HepG2 (cell line): ENCODE measurements around the gene BUD23. TPM values are rescaled to one million over a fixed set of nuclear protein-coding genes. Genes with fewer than 3 reads are reported as not detected.
A peak's percentile ranks its signal among the peaks of the same experiment; 100 is the strongest.

Experiments used
- ADNP ChIP-seq: sonication (generic); formaldehyde crosslinking; IDR thresholded peaks from 2 replicates; pipeline ENCODE4 v1.4.0; 2020; ENCODE audit warnings: missing genetic modification reagents
- AGO2 ChIP-seq: fragments of 200-400 bp; formaldehyde crosslinking; optimal IDR thresholded peaks from 2 replicates; pipeline ENCODE3; 2017; ENCODE audit warnings: mild to moderate bottlenecking, low read depth, low read length, moderate library complexity
- CBX5 ChIP-seq: sonication (generic); formaldehyde crosslinking; IDR thresholded peaks from 2 replicates; pipeline ENCODE4 v1.4.0; 2020; ENCODE audit warnings: missing genetic modification reagents, borderline replicate concordance
- EED ChIP-seq: sonication (generic); formaldehyde crosslinking; IDR thresholded peaks from 2 replicates; pipeline ENCODE4 v1.5.0; 2020; ENCODE audit warnings: mild to moderate bottlenecking, missing genetic modification reagents
- FOXA1 ChIP-seq, 2 experiments: fragments of 450-650 bp in 1 of 2; sonication (generic) in 1 of 2; formaldehyde crosslinking in 1 of 2; IDR thresholded peaks; 2 replicates each; pipeline versions ENCODE4 v1.4.0 to v1.6.1; 2016 to 2020; ENCODE audit warnings: missing genetic modification reagents in 1 of 2
- GFI1 ChIP-seq: sonication (generic); formaldehyde crosslinking; IDR thresholded peaks from 2 replicates; pipeline ENCODE4 v1.5.0; 2020; ENCODE audit warnings: missing genetic modification reagents, mild to moderate bottlenecking, borderline replicate concordance
- HCFC1 ChIP-seq: fragments of 150-350 bp; IDR thresholded peaks from 2 replicates; pipeline ENCODE4 v1.6.1; 2014; ENCODE audit warnings: low read depth, low read length
- MTA1 ChIP-seq: sonication (generic); formaldehyde crosslinking; IDR thresholded peaks from 2 replicates; pipeline ENCODE4 v1.4.0; 2020; ENCODE audit warnings: missing genetic modification reagents, mild to moderate bottlenecking, borderline replicate concordance
- NFYC ChIP-seq: IDR thresholded peaks from 2 replicates; pipeline ENCODE4 v1.6.1; 2016; ENCODE audit warnings: missing genetic modification reagents, missing compliant biosample characterization
- PAWR ChIP-seq: sonication (generic); formaldehyde crosslinking; IDR thresholded peaks from 2 replicates; pipeline ENCODE4 v1.4.0; 2020; ENCODE audit warnings: missing genetic modification reagents, mild to moderate bottlenecking, borderline replicate concordance
- SMAD9 ChIP-seq: sonication (generic); formaldehyde crosslinking; IDR thresholded peaks from 2 replicates; pipeline ENCODE4 v1.5.1; 2020; ENCODE audit warnings: mild to moderate bottlenecking, missing genetic modification reagents
- SP5 ChIP-seq: IDR thresholded peaks from 2 replicates; pipeline ENCODE4 v1.6.1; 2016; ENCODE audit warnings: low read depth, borderline replicate concordance
- TAF15 ChIP-seq: fragments of 200-400 bp; formaldehyde crosslinking; IDR thresholded peaks from one replicate; pipeline ENCODE4 v1.6.1; 2018; ENCODE audit warnings: mild to moderate bottlenecking, low read depth, low read length; ENCODE audit not compliant: poor library complexity, severe bottlenecking
- ZBTB8A ChIP-seq: sonication (generic); formaldehyde crosslinking; IDR thresholded peaks from 2 replicates; pipeline ENCODE4 v1.4.0; 2020; ENCODE audit warnings: mild to moderate bottlenecking, low read depth, missing genetic modification reagents, borderline replicate concordance
- ZNF143 ChIP-seq: sonication (generic); formaldehyde crosslinking; IDR thresholded peaks from 2 replicates; pipeline ENCODE4 v1.4.0; 2020; ENCODE audit warnings: missing genetic modification reagents
- ZNF546 ChIP-seq: sonication (generic); formaldehyde crosslinking; conservative IDR thresholded peaks from 2 replicates; pipeline ENCODE4 v1.8.1; 2023; ENCODE audit warnings: mild to moderate bottlenecking, missing genetic modification reagents
- ZNF547 ChIP-seq: sonication (generic); formaldehyde crosslinking; IDR thresholded peaks from 2 replicates; pipeline ENCODE4 v1.5.1; 2020; ENCODE audit warnings: mild to moderate bottlenecking, missing genetic modification reagents
- ZNF550 ChIP-seq: sonication (generic); formaldehyde crosslinking; IDR thresholded peaks from 2 replicates; pipeline ENCODE4 v1.4.0; 2020; ENCODE audit warnings: mild to moderate bottlenecking, missing genetic modification reagents, borderline replicate concordance
- ZNF569 ChIP-seq: sonication (generic); formaldehyde crosslinking; IDR thresholded peaks from 2 replicates; pipeline ENCODE4 v1.5.0; 2020; ENCODE audit warnings: mild to moderate bottlenecking, missing genetic modification reagents, moderate library complexity, borderline replicate concordance
- ZNF709 ChIP-seq: sonication (generic); formaldehyde crosslinking; IDR thresholded peaks from 2 replicates; pipeline ENCODE4 v1.5.0; 2020; ENCODE audit warnings: mild to moderate bottlenecking, missing genetic modification reagents
- ZNF766 ChIP-seq: sonication (generic); formaldehyde crosslinking; IDR thresholded peaks from 2 replicates; pipeline ENCODE4 v1.5.0; 2020; ENCODE audit warnings: missing genetic modification reagents, borderline replicate concordance
- ZSCAN9 ChIP-seq: IDR thresholded peaks from 2 replicates; pipeline ENCODE4 v1.6.1; 2016; ENCODE audit warnings: borderline replicate concordance
- polyA plus RNA-seq, 8 experiments: library from polyadenylated mRNA; depleted of rRNA in 3 of 8; stranded (reverse) in 7 of 8; unstranded in 1 of 8; fragments of >200 nt; fragmentation: Illumina TruSeq in 4 of 8; extraction: Trizol in 4 of 8; gene quantifications; 2 replicates each; pipeline versions ENCODE4 v1.2.1 to v1.2.3, GENCODE V29; 2011 to 2016; ENCODE audit warnings: low read depth in 4 of 8, missing spikeins in 1 of 8, mixed read lengths in 1 of 8; ENCODE audit not compliant: insufficient read depth in 1 of 8
- total RNA-seq, 5 experiments: library from RNA; depleted of rRNA; stranded (reverse); fragments of >200 nt; fragmentation: Illumina TruSeq; extraction: Trizol; gene quantifications; 2 replicates each; pipeline ENCODE4 v1.2.3, GENCODE V29; 2016; ENCODE audit warnings: low read depth in 1 of 5
- TF ChIP-seq, protein P1 (sequence below): sonication (generic); formaldehyde crosslinking; IDR thresholded peaks from 2 replicates; pipeline ENCODE4 v1.5.0; 2020; ENCODE audit warnings: mild to moderate bottlenecking, low read depth, missing genetic modification reagents, borderline replicate concordance
- TF ChIP-seq, protein P2 (sequence below): sonication (generic); formaldehyde crosslinking; IDR thresholded peaks from 2 replicates; pipeline ENCODE4 v1.4.0; 2020; ENCODE audit warnings: mild to moderate bottlenecking, missing genetic modification reagents, borderline replicate concordance
- TF ChIP-seq, protein P3 (sequence below): sonication (generic); formaldehyde crosslinking; IDR thresholded peaks from 2 replicates; pipeline ENCODE4 v1.4.0; 2020; ENCODE audit warnings: mild to moderate bottlenecking, missing genetic modification reagents

The BUD23 gene
- total and polyA plus RNA-seq, 2 of the 13 experiments (the other 11 are each of a cell fraction or from before 2014, with no cell fraction given) = 47.5 to 54.5 TPM

DNA sequence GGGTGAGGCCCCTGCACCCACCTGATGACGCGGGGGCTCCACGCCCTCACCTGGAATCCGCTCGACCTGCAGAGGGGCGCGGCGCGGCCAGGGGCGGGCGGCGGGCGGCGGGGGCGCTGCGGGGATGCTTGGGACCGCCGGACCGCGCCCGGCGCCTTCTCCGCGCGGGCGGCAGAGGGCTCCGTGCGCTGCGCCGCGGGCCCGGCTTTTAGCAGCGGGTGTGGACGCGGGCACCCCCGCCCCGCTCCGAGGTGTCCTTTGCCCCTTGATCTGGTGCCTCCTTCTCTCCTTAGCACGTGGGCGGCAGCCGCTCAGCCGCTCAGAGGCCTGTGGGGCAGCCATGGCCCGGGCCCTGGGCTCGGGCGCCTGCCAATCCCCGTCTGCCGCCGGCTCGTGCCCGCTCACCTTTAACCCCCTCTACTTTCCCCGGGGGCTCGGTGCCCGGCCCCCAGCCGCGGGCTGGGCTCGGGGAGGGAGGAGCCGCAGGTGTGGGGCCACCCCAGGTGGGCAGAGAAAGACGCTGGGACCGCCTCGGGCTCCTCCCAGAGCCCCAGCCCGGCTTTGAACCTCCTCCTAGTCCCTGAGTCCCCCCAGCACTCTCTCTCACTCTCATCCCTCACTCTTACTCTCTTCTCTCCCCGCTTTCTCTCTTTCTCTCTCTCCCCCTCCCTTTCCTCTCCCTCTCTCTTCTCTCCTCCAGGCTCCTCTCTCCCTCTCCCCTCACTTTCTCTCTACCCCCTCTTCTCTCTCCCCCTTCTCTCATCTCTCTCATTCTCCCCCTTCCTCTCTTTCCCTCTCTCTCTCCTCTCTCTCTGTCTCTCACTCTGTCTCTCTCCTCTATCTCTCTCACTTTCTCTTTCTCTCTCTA is 35.4 kb upstream of the BUD23 start (continued):
- no peak; the same call in 1 of the 2 replicates for TF ChIP-seq ZNF547 (CRISPR knock-in tag)
- peak; percentile 42; the same call in 1 of the 2 replicates for TF ChIP-seq NFYC (CRISPR knock-in tag)
- TF ChIP-seq TAF15 = no peak
- TF ChIP-seq ZSCAN9 = 0 out of 2 replicates have a peak, but pooled peaks have one; percentile 27
- TF ChIP-seq, protein P1, sequence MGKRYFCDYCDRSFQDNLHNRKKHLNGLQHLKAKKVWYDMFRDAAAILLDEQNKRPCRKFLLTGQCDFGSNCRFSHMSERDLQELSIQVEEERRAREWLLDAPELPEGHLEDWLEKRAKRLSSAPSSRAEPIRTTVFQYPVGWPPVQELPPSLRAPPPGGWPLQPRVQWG (CRISPR knock-in tag) = no peak
- TF ChIP-seq SMAD9 (CRISPR knock-in tag) = no peak
- no peak for TF ChIP-seq CBX5 (CRISPR knock-in tag)
- TF ChIP-seq, protein P2, sequence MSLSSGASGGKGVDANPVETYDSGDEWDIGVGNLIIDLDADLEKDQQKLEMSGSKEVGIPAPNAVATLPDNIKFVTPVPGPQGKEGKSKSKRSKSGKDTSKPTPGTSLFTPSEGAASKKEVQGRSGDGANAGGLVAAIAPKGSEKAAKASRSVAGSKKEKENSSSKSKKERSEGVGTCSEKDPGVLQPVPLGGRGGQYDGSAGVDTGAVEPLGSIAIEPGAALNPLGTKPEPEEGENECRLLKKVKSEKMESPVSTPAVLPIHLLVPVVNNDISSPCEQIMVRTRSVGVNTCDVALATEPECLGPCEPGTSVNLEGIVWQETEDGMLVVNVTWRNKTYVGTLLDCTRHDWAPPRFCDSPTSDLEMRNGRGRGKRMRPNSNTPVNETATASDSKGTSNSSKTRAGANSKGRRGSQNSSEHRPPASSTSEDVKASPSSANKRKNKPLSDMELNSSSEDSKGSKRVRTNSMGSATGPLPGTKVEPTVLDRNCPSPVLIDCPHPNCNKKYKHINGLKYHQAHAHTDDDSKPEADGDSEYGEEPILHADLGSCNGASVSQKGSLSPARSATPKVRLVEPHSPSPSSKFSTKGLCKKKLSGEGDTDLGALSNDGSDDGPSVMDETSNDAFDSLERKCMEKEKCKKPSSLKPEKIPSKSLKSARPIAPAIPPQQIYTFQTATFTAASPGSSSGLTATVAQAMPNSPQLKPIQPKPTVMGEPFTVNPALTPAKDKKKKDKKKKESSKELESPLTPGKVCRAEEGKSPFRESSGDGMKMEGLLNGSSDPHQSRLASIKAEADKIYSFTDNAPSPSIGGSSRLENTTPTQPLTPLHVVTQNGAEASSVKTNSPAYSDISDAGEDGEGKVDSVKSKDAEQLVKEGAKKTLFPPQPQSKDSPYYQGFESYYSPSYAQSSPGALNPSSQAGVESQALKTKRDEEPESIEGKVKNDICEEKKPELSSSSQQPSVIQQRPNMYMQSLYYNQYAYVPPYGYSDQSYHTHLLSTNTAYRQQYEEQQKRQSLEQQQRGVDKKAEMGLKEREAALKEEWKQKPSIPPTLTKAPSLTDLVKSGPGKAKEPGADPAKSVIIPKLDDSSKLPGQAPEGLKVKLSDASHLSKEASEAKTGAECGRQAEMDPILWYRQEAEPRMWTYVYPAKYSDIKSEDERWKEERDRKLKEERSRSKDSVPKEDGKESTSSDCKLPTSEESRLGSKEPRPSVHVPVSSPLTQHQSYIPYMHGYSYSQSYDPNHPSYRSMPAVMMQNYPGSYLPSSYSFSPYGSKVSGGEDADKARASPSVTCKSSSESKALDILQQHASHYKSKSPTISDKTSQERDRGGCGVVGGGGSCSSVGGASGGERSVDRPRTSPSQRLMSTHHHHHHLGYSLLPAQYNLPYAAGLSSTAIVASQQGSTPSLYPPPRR (CRISPR knock-in tag) = peak; percentile 71; the same call in 1 of the 2 replicates
- no peak for TF ChIP-seq AGO2
- no peak for TF ChIP-seq FOXA1 (IDR thresholded peaks at IDR 0.05)
- no peak for TF ChIP-seq FOXA1 (CRISPR knock-in tag; IDR thresholded peaks at IDR 0.05)
- TF ChIP-seq ZNF143 = no peak
- no peak for TF ChIP-seq ZNF550 (CRISPR knock-in tag)
- TF ChIP-seq ADNP (CRISPR knock-in tag) = no peak
- peak; percentile 76; the same call in 1 of the 2 replicates for TF ChIP-seq MTA1
- no peak for TF ChIP-seq ZBTB8A (CRISPR knock-in tag)
- TF ChIP-seq GFI1 (CRISPR knock-in tag) = peak; percentile 58; the same call in 1 of the 2 replicates
- TF ChIP-seq, protein P3, sequence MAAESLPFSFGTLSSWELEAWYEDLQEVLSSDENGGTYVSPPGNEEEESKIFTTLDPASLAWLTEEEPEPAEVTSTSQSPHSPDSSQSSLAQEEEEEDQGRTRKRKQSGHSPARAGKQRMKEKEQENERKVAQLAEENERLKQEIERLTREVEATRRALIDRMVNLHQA (CRISPR knock-in tag) = no peak
- no peak for TF ChIP-seq ZNF546 (CRISPR knock-in tag)
- peak; percentile 66 for TF ChIP-seq SP5
- TF ChIP-seq EED (CRISPR knock-in tag) = no peak
- TF ChIP-seq ZNF766 (CRISPR knock-in tag) = peak; percentile 86; the same call in 1 of the 2 replicates
- TF ChIP-seq ZNF569 (CRISPR knock-in tag) = no peak
- TF ChIP-seq HCFC1 = no peak
- TF ChIP-seq PAWR (CRISPR knock-in tag) = no peak
- no peak for TF ChIP-seq ZNF709 (CRISPR knock-in tag)
